Measurements from ENCODE around the gene GTF3C1. TPM values are rescaled to one million over a fixed set of nuclear protein-coding genes. Genes with fewer than 3 reads are reported as not detected.

GTF3C1 gene
- total and polyA plus RNA-seq, 4 donors, result 15.3 to 28.0 (median 22.2) TPM

DNA sequence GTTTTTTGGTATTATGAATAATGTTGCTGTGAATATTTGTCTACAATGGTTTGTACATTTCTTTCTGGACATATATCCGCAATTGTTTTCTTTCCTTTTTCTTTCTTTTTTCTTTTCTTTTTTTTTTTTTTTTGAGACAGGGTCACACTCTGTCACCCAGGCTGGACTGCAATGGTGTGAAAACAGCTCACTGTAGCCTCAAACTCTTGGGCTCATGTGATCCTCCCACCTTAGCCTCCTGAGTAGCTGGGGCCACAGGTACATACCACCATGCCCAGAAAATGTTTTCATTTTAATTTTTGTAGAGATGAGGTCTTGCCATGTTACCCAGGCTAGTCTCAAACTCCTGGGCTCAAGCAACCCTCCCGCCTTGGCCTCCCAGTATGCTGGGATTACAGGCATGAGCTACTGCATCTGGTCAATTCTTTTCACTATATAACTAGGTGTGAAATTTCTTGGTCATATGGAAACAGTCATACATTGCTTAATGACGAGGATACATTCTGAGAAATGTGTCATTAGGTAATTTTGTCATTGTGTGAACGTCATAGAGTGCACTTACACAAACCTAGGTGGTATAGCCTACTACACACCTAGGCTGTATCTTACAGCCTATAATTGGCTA, 132.6 kb downstream of the GTF3C1 start:
- TF ChIP-seq EGR1 (IDR thresholded peaks at IDR 0.05; ENCODE audit: low read depth in 2 of 2) (no peak), JUND (IDR thresholded peaks at IDR 0.05) (no peak), FOXA2 (IDR thresholded peaks at IDR 0.05) (no peak), SP1 (IDR thresholded peaks at IDR 0.05) (no peak), HNF4G (IDR thresholded peaks at IDR 0.05) (no peak), RAD21 (IDR thresholded peaks at IDR 0.05) (no peak), NR2F2 (IDR thresholded peaks at IDR 0.05) (no peak), ZBTB33 (IDR thresholded peaks at IDR 0.05) (no peak), GABPA (IDR thresholded peaks at IDR 0.05 in 1 of 2, conservative IDR thresholded peaks at IDR 0.05 in 1 of 2) (no peak), REST (IDR thresholded peaks at IDR 0.05) (no peak)
- TF ChIP-seq, protein P1, sequence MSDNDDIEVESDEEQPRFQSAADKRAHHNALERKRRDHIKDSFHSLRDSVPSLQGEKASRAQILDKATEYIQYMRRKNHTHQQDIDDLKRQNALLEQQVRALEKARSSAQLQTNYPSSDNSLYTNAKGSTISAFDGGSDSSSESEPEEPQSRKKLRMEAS (IDR thresholded peaks at IDR 0.05), result no peak
- peaks cover 0 to 12% (median under 1%) of the 10 kb centered on the region in 4 donors for H3K9me3 ChIP-seq (ENCODE audit: control insufficient read depth in 4 of 4, low read length in 3 of 4)

DNA sequence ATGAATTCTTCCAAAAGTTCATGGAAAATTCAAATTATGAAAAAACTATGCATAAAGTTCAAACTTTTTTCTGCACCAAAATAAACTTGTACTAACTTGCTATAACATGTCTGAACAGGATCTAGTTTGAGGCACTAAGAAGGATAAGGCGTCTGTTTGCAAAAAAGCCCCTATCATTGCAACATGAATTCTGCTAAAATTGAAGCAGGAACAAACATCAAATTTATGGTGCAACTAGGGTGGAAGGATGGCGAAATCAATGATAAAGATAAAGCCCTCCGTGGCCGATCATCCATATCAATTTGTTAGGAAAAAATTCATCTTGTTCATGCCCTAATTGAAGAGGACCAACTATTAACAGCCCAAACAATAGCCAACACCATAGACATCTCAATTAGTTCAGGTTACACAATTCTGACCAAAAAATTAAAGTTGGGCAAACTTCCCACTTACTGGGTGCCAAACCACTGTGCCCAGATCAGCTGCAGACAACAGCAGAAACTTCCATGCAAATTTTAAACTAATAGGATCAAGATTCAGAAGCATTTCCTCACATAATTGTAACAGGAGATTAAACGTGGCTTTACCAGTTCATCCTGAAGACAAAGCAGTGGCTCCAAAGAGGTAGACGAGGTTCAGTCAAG, 134.8 kb downstream of the GTF3C1 start:
- Histone ChIP-seq H3K36me3 (ENCODE audit: control insufficient read depth in 4 of 4, insufficient read depth in 3 of 4, low read depth in 1 of 4, low read length in 3 of 4) (no peaks in the 10 kb centered on the region), H3K4me3 (ENCODE audit: low read depth in 1 of 3, low read length in 3 of 3) (no peak overlapping the region), H3K9ac (ENCODE audit: low read depth in 1 of 2, low read length in 2 of 2) (no peak overlapping the region), H3K4me1 (ENCODE audit: control insufficient read depth in 4 of 4, insufficient read depth in 4 of 4, low read length in 3 of 4) (no peaks in the 10 kb centered on the region), H3K27me3 (ENCODE audit: control insufficient read depth in 4 of 4, insufficient read depth in 4 of 4, low read length in 3 of 4) (no peaks in the 10 kb centered on the region), H3K9me3 (ENCODE audit: control insufficient read depth in 4 of 4, low read length in 3 of 4) (peaks cover 0 to 8% (median 0%) of the 10 kb centered on the region in 4 donors), H3K27ac (ENCODE audit: low read depth in 1 of 2, low read length in 2 of 2) (no peak overlapping the region)
- TF ChIP-seq, protein P1 (IDR thresholded peaks at IDR 0.05), result no peak
- no peak for TF ChIP-seq JUND (IDR thresholded peaks at IDR 0.05)
- TF ChIP-seq REST (IDR thresholded peaks at IDR 0.05), result no peak
- no peak for TF ChIP-seq SP1 (IDR thresholded peaks at IDR 0.05)
- TF ChIP-seq FOXA2 (IDR thresholded peaks at IDR 0.05), result no peak
- TF ChIP-seq NR2F2 (IDR thresholded peaks at IDR 0.05), result no peak
- no peak for DNase-seq (ENCODE audit: low spot score)
- 51% methylated on average over 6 of the region's 6 CpGs for WGBS

More for the DNA sequence above, 132.6 kb downstream of the GTF3C1 start:
- no peaks in the 10 kb centered on the region for H3K4me1 ChIP-seq (ENCODE audit: control insufficient read depth in 4 of 4, insufficient read depth in 4 of 4, low read length in 3 of 4)
- H3K27ac ChIP-seq (ENCODE audit: low read depth in 1 of 2, low read length in 2 of 2), result no peak overlapping the region
- 83% methylated on average over 4 of the region's 4 CpGs for WGBS
- H3K36me3 ChIP-seq (ENCODE audit: control insufficient read depth in 4 of 4, insufficient read depth in 3 of 4, low read depth in 1 of 4, low read length in 3 of 4), result no peaks in the 10 kb centered on the region
- no peak for DNase-seq (ENCODE audit: low spot score)
- H3K9ac ChIP-seq (ENCODE audit: low read depth in 1 of 2, low read length in 2 of 2), result no peak overlapping the region
- H3K27me3 ChIP-seq (ENCODE audit: control insufficient read depth in 4 of 4, insufficient read depth in 4 of 4, low read length in 3 of 4), result no peaks in the 10 kb centered on the region
- H3K4me3 ChIP-seq (ENCODE audit: low read depth in 1 of 3, low read length in 3 of 3), result no peak overlapping the region

Measured in liver (tissue), 9 donors.